Stomach (tissue), 9 donors: ENCODE data around the gene WNT11. TPM values are rescaled to one million over a fixed set of nuclear protein-coding genes. Genes with fewer than 3 reads are reported as not detected.

Experiments
- DNase-seq, 2 donors: peaks; one replicate each; pipeline versions ENCODE4 v3.0.0 to v3.0.0-alpha.2; 2013 to 2019
- H3K27ac ChIP-seq, 5 donors: fragments of 200-600 bp in 4 of 5; sonication (generic) in 4 of 5; one replicate each; pipeline ENCODE4 v1.5.1; 2013 to 2019; ENCODE audit warnings: mild to moderate bottlenecking in 1 of 5, moderate library complexity in 1 of 5
- H3K27me3 ChIP-seq, 3 donors: fragments of 200-600 bp; sonication (generic); one replicate each; pipeline ENCODE4 v1.5.1; 2017 to 2019; ENCODE audit warnings: mixed run types in 1 of 3
- H3K36me3 ChIP-seq, 4 donors: fragments of 200-600 bp; sonication (generic); 1 replicate in 3 of 4; 2 replicates in 1 of 4; pipeline ENCODE4 v1.5.1; 2016 to 2019
- H3K4me1 ChIP-seq, 4 donors: fragments of 200-600 bp; sonication (generic); one replicate each; pipeline ENCODE4 v1.5.1; 2016 to 2019
- H3K4me3 ChIP-seq, 4 donors: fragments of 200-600 bp; sonication (generic) in 3 of 4; one replicate each; pipeline ENCODE4 v1.5.1; 2016 to 2019; ENCODE audit warnings: mild to moderate bottlenecking in 1 of 4
- H3K9me3 ChIP-seq, 4 donors: fragments of 200-600 bp; sonication (generic); one replicate each; pipeline ENCODE4 v1.5.1; 2016 to 2019
- EP300 ChIP-seq: sonication (generic); formaldehyde crosslinking; IDR thresholded peaks from one replicate; pipeline ENCODE4 v1.6.1; 2017; ENCODE audit warnings: antibody characterized with exemption
- POLR2A ChIP-seq, 4 donors: fragments of 450-650 bp; IDR thresholded peaks; one replicate each; pipeline ENCODE4 v1.6.1; 2016; ENCODE audit warnings: antibody characterized with exemption in 4 of 4, control low read depth in 2 of 4, mild to moderate bottlenecking in 1 of 4, moderate library complexity in 1 of 4
- POLR2AphosphoS5 ChIP-seq, 3 donors: sonication (generic); formaldehyde crosslinking; IDR thresholded peaks; one replicate each; pipeline ENCODE4 v1.6.1; 2016; ENCODE audit warnings: antibody characterized with exemption in 3 of 3
- WGBS, 5 donors: extraction: QIAGEN DNeasy Blood & Tissue Kit in 3 of 5; methylation state at CpG; one replicate each; pipeline versions ENCODE4 v1.1.5 to v1.1.7; 2013 to 2018; 5-methylcytosine and 5-hydroxymethylcytosine counted together
- intact Hi-C: fragments of 100-400 bp; cut with DNase I; formaldehyde crosslinking; loops from one replicate; pipeline ENCODE4 v1.15.1; 2023; ENCODE audit warnings: low total_unique reads
- polyA plus RNA-seq, 3 donors: library from polyadenylated mRNA; stranded (reverse); fragments of 200-250 nt; gene quantifications; one replicate each; pipeline ENCODE4 v1.2.3, GENCODE V29; 2013
- total RNA-seq, 5 donors: library from RNA; depleted of rRNA; stranded (reverse); fragments of >200 nt; gene quantifications; one replicate each; pipeline versions ENCODE4 v1.1.0 to v1.2.3, GENCODE V29; 2014 to 2016
- TF ChIP-seq, protein P1 (sequence below), 7 experiments: fragments of 450-650 bp in 4 of 7; fragments of 200-600 bp in 3 of 7; sonication (generic) in 3 of 7; IDR thresholded peaks; one replicate each; pipeline ENCODE4 v1.5.1; 2016 to 2019; ENCODE audit warnings: antibody characterized with exemption in 7 of 7, control low read depth in 2 of 7, mild to moderate bottlenecking in 1 of 7
- donor health status: healthy with polysubstance abuse.
- donor health status: Bipolar disorder and iron deficiency.
- donor health status: healthy.

WNT11 gene
- total and polyA plus RNA-seq, 8 donors: 0.12 to 96.7 (median 1.3) TPM; not detected in 2

DNA sequence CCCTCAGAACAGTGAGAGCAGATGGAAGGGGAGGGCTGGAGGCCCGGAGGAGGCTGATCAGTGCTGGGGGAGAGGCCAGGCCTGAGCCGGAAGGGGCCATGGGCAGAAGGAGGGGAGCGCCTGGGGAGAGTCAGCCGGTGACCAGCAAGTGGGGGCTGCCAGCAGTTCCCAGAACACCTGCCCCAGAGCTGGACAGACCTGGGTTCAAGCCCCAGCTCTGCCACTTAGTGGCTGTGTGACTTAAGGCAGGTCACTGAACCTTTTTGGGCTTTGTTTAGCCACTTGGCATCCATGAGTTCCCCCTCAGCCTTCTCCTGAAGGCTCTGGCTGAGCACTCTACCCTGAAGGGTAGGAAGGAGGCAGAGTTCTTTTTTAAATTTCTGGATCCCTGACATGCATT is 17.4 kb downstream of the WNT11 start:
- no peaks in the 10 kb centered on the region for H3K36me3 ChIP-seq
- no peak for TF ChIP-seq POLR2A (IDR thresholded peaks at IDR 0.05)
- TF ChIP-seq, protein P1, sequence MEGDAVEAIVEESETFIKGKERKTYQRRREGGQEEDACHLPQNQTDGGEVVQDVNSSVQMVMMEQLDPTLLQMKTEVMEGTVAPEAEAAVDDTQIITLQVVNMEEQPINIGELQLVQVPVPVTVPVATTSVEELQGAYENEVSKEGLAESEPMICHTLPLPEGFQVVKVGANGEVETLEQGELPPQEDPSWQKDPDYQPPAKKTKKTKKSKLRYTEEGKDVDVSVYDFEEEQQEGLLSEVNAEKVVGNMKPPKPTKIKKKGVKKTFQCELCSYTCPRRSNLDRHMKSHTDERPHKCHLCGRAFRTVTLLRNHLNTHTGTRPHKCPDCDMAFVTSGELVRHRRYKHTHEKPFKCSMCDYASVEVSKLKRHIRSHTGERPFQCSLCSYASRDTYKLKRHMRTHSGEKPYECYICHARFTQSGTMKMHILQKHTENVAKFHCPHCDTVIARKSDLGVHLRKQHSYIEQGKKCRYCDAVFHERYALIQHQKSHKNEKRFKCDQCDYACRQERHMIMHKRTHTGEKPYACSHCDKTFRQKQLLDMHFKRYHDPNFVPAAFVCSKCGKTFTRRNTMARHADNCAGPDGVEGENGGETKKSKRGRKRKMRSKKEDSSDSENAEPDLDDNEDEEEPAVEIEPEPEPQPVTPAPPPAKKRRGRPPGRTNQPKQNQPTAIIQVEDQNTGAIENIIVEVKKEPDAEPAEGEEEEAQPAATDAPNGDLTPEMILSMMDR (IDR thresholded peaks at IDR 0.05): no peak
- TF ChIP-seq EP300: no peak
- TF ChIP-seq POLR2AphosphoS5 (IDR thresholded peaks at IDR 0.05): no peak
- H3K4me1 ChIP-seq: peaks cover 11 to 18% (median 17%) of the 10 kb centered on the region in 4 donors
- WGBS, 5 donors: 86 to 93% (median 91%) methylated on average over 4 of the region's 4 CpGs
- intact Hi-C loops: no loop called here
- H3K4me3 ChIP-seq: no peak overlapping the region
- no peak for DNase-seq
- H3K27ac ChIP-seq: no peak overlapping the region
- H3K27me3 ChIP-seq: no peaks in the 10 kb centered on the region
- H3K9me3 ChIP-seq: no peaks in the 10 kb centered on the region

DNA sequence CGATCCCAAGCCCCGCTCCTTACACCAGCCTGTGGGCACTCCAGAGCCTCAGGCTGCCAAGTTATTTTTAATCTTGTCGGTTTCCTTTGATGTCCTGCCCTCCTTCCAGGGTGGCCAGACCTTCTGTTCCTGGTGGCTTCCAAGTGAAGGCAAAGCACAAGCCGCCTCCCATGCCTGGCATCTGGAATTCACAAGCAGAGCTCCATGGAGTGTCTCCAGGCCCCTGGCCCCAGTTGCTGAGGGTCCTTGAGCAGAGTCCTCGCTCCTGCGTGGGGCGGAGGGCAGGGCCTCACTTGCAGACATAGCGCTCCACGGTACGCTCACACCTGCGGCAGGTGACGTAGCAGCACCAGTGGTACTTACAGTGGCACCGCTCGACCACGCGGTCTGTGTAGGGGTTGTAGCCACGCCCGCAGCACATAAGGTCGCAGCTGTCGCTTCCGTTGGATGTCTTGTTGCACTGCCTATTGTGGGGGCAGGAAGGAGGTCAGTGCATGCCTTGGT is 19.5 kb downstream of the WNT11 start:
- intact Hi-C loops: no loop called here

DNA sequence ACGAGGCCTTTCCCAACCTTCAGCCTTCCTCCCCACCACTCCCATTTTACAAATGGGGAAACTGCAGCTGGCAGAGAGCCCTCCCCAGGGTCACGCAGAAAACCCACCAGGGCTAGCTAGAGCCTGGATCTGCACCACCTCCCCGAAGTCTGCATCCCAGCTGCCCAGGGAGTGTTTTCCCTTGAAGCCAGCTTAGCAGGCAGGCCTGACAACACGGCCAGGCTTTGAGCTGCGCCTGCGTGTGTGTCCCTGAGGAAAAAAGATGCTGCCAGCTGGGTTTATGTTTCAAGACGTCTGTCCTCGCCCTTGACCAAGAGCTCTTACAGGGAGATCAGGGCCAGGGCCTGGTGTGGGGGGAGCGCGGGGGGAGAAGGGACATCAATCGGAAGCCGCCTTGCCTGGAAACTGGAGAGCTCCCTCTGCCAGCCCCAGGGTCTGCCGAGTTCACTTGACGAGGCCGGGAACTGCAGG is 20.3 kb downstream of the WNT11 start:
- peak in 1 of 2 donors; percentile 78 for DNase-seq
- Histone ChIP-seq H3K27ac (peak overlapping the region in 3 of 5 donors; percentile 11 to 43 (median 27)), H3K4me3 (no peak overlapping the region), H3K36me3 (no peaks in the 10 kb centered on the region), H3K4me1 (peaks cover 11 to 18% (median 17%) of the 10 kb centered on the region in 4 donors), H3K27me3 (no peaks in the 10 kb centered on the region), H3K9me3 (no peaks in the 10 kb centered on the region)
- intact Hi-C loops: no loop called here
- WGBS, 5 donors: 54 to 73% (median 66%) methylated on average over 15 of the region's 15 CpGs
- TF ChIP-seq POLR2AphosphoS5 (IDR thresholded peaks at IDR 0.05) (no peak), POLR2A (IDR thresholded peaks at IDR 0.05) (no peak), EP300 (no peak)
- TF ChIP-seq, protein P1 (IDR thresholded peaks at IDR 0.05): no peak

More for the DNA sequence above, 19.5 kb downstream of the WNT11 start:
- peak in 1 of 2 donors; percentile 59 for DNase-seq
- no peaks in the 10 kb centered on the region for H3K27me3 ChIP-seq
- no peak overlapping the region for H3K27ac ChIP-seq
- 69 to 81% (median 74%) methylated on average over 15 to 21 of the region's 21 CpGs for WGBS, 5 donors
- H3K4me3 ChIP-seq: no peak overlapping the region
- no peaks in the 10 kb centered on the region for H3K9me3 ChIP-seq
- peaks cover 11 to 18% (median 17%) of the 10 kb centered on the region in 4 donors for H3K4me1 ChIP-seq
- TF ChIP-seq POLR2A (IDR thresholded peaks at IDR 0.05) (no peak), EP300 (no peak), POLR2AphosphoS5 (IDR thresholded peaks at IDR 0.05) (no peak)
- TF ChIP-seq, protein P1 (IDR thresholded peaks at IDR 0.05): no peak
- no peaks in the 10 kb centered on the region for H3K36me3 ChIP-seq

DNA sequence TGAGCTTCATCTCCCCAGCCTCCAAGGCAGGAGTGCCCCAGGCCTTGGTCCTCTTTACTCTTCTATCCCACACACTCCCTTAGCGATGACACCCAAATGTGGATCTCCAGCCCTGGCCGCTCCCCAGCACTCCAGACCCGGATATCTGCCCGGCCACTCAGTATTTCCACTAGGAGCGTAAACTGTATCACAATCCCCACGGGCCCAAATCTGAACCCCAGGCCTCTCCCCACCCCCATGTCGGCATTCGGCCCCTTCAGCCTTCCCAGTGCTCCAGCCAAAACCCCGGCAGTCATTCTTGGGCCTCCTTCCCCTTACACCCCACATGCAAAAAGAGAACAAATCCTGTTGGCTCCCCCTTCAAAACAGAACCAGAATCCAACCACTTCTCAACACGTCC is 20.8 kb downstream of the WNT11 start:
- TF ChIP-seq EP300: no peak
- no peak for TF ChIP-seq POLR2AphosphoS5 (IDR thresholded peaks at IDR 0.05)
- no peak for TF ChIP-seq POLR2A (IDR thresholded peaks at IDR 0.05)
- TF ChIP-seq, protein P1 (IDR thresholded peaks at IDR 0.05): no peak
- Histone ChIP-seq H3K27ac (peak overlapping the region in 3 of 5 donors; percentile 11 to 43 (median 27)), H3K9me3 (no peaks in the 10 kb centered on the region), H3K36me3 (no peaks in the 10 kb centered on the region), H3K4me3 (no peak overlapping the region), H3K4me1 (peaks cover 11 to 18% (median 17%) of the 10 kb centered on the region in 4 donors), H3K27me3 (no peaks in the 10 kb centered on the region)
- intact Hi-C loops: no loop called here
- 75 to 92% (median 89%) methylated on average over 10 of the region's 10 CpGs for WGBS, 5 donors
- no peak for DNase-seq
